ENCODE data around the gene KEL. TPM values are rescaled to one million over a fixed set of nuclear protein-coding genes. Genes with fewer than 3 reads are reported as not detected.

The KEL gene
- total and polyA plus RNA-seq, 2 experiments from 2014 or later = 9.3 to 12.6 TPM

DNA sequence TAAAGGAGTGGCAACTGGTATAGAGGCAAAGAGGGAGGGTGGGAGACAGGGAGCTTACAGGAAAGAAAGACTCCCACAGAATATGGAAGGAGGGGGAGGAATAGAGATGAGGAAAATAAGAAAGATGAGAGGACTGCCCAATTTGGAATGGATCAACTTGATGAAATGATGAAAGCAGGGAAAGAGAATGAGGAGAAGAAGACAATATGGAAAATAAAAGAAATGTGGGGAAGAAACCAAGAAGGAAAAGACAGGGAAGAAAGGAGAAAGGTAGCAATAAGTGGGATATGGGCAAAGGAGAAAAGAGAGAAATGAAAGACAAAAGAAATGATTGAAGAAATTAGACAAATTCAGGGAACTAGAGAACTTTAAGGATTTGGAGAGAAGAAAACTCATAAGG is 3.0 kb downstream of the KEL start:
- DNase-seq (ENCODE audit: low read depth in 1 of 2, low spot score in 1 of 2) = no peak
- no peaks in the 10 kb centered on the region for H3K9me3 ChIP-seq (ENCODE audit: low read depth)
- TF ChIP-seq CTCF (IDR thresholded peaks at IDR 0.05; ENCODE audit: low read depth, low read length) = no peak
- H3K36me3 ChIP-seq = no peaks in the 10 kb centered on the region
- no peak overlapping the region for H3K4me3 ChIP-seq
- no peaks in the 10 kb centered on the region for H3K27me3 ChIP-seq
- no peak overlapping the region for H3K27ac ChIP-seq
- H3K4me1 ChIP-seq (ENCODE audit: low read depth) = peaks cover 41% of the 10 kb centered on the region

- no peak for TF ChIP-seq CTCF (IDR thresholded peaks at IDR 0.05; ENCODE audit: low read depth, low read length)
- DNase-seq (ENCODE audit: low read depth in 1 of 2, low spot score in 1 of 2) = no peak
- Histone ChIP-seq H3K27me3 (no peaks in the 10 kb centered on the region), H3K9me3 (ENCODE audit: low read depth) (no peaks in the 10 kb centered on the region), H3K36me3 (peaks cover 2% of the 10 kb centered on the region), H3K4me3 (no peak overlapping the region), H3K27ac (peak overlapping the region; percentile 94), H3K4me1 (ENCODE audit: low read depth) (peaks cover 32% of the 10 kb centered on the region)
Measured at GRCh38 chr7:142957723-142958122, 4.4 kb downstream of the KEL start.

DNA sequence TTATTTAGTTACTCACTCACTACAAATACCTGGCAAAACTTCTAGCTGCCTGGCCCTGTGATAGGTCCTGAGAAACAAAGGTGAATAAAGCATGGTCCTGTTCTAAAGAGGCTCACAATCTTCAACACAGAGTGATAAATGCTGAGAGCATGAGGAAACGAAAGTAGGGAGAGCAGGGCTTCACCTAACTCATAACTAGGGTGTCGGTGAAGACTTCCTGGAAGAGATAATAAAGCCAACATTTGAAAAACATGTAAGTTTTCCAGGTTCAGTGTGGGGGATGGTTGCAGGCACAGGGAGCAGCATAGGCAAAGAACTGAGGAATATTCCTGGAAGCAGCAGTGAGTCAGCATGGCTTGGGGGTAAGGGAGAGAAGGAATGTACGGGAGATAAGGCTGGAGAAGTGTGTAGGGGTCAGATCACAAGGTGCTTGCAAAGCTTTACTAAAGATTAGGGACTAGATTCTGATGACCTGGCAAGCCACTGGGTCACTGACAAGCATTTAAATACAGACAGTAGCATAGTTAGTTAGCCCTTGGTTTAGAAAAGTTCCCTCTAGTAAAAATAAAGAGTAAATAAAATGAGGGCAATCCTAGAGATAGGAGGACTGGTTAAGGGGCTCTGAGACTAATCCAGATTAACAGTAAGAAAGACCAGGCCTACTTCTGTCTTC is 5.1 kb downstream of the KEL start:
- peaks cover 26% of the 10 kb centered on the region for H3K4me1 ChIP-seq (ENCODE audit: low read depth)
- no peak overlapping the region for H3K4me3 ChIP-seq
- TF ChIP-seq CTCF (IDR thresholded peaks at IDR 0.05; ENCODE audit: low read depth, low read length) = no peak
- H3K27me3 ChIP-seq = no peaks in the 10 kb centered on the region
- DNase-seq (ENCODE audit: low read depth in 1 of 2, low spot score in 1 of 2) = peak; percentile 62 to 64
- peaks cover 4% of the 10 kb centered on the region for H3K36me3 ChIP-seq
- no peaks in the 10 kb centered on the region for H3K9me3 ChIP-seq (ENCODE audit: low read depth)
- H3K27ac ChIP-seq = peak overlapping the region; percentile 94

GRCh38 chr7:142954680-142955268 is 7.4 kb downstream of the KEL start:
- H3K27ac ChIP-seq = no peak overlapping the region
- peaks cover 18% of the 10 kb centered on the region for H3K4me1 ChIP-seq (ENCODE audit: low read depth)
- TF ChIP-seq CTCF (IDR thresholded peaks at IDR 0.05; ENCODE audit: low read depth, low read length) = no peak

GRCh38 chr7:142950235-142950634 is 11.9 kb downstream of the KEL start:
- H3K4me1 ChIP-seq (ENCODE audit: low read depth) = no peaks in the 10 kb centered on the region
- no peak overlapping the region for H3K27ac ChIP-seq
- H3K36me3 ChIP-seq = peaks cover 4% of the 10 kb centered on the region
- no peaks in the 10 kb centered on the region for H3K9me3 ChIP-seq (ENCODE audit: low read depth)
- no peak for DNase-seq (ENCODE audit: low read depth in 1 of 2, low spot score in 1 of 2)
- no peaks in the 10 kb centered on the region for H3K27me3 ChIP-seq
- TF ChIP-seq CTCF (IDR thresholded peaks at IDR 0.05; ENCODE audit: low read depth, low read length) = no peak
- H3K4me3 ChIP-seq = no peak overlapping the region

More at GRCh38 chr7:142954680-142955268, 7.4 kb downstream of the KEL start:
- no peak overlapping the region for H3K4me3 ChIP-seq
- no peaks in the 10 kb centered on the region for H3K27me3 ChIP-seq
- H3K36me3 ChIP-seq = peaks cover 4% of the 10 kb centered on the region
- DNase-seq (ENCODE audit: low read depth in 1 of 2, low spot score in 1 of 2) = no peak
- no peaks in the 10 kb centered on the region for H3K9me3 ChIP-seq (ENCODE audit: low read depth)

Measured in cardiac muscle cell (in vitro differentiated cells and primary cell).